Stimulated activated CD8-positive, alpha-beta memory T cell treated with anti-CD3 and anti-CD28 coated beads, Interleukin-4, amount 100 ng/mL, for 4 hours (primary cell): Measurements from ENCODE around the gene SS18L1.

Experiments
- DNase-seq, 2 donors: peaks; one replicate each; pipeline ENCODE4 v3.0.0-alpha.2; 2020; ENCODE audit warnings: low read depth in 2 of 2, low spot score in 1 of 2

Gene SS18L1

DNA sequence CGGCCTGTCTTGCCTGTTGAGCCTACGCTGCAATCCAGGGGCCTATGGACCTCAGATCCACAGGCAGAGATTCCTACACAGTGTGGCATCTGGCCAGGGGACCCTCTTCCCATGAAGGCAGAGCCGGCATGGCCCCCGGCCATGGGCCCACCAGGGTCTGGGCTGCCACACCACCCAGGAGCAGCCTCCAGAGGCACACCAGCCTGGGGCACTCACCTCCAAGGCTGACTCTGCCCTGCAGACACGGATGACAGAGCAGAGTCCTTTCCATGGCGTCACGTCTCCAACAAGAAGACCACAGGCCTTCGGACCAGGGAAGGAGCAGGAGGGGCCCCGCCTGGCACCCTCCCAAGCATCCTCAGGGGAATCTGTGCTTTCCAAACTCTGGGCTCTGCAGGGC, 80.0 kb downstream of the SS18L1 start:
- DNase-seq = no peak

GRCh38 chr20:62224113-62224855, 80.7 kb downstream of the SS18L1 start:
- DNase-seq = no peak

DNA sequence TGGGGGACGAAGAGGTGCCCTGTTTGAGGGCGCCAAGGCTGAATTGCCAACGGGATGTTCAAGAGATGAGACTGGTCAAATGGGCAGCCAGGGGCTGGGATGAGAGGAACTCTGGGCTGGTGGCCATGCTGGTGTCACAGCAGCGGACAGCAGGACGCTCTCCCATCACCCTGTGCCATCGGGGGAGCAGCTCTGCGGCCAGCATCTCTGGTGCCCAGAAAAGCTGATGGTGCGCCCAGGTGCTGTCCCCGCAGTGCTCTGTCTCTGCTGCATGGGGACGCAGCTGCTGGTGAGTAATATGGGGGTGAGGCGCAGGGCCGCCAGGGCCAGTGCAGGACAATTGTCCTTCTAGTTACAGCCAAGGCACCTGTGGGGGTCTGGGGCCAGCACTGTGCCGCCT, 81.5 kb downstream of the SS18L1 start:
- DNase-seq = no peak

DNA sequence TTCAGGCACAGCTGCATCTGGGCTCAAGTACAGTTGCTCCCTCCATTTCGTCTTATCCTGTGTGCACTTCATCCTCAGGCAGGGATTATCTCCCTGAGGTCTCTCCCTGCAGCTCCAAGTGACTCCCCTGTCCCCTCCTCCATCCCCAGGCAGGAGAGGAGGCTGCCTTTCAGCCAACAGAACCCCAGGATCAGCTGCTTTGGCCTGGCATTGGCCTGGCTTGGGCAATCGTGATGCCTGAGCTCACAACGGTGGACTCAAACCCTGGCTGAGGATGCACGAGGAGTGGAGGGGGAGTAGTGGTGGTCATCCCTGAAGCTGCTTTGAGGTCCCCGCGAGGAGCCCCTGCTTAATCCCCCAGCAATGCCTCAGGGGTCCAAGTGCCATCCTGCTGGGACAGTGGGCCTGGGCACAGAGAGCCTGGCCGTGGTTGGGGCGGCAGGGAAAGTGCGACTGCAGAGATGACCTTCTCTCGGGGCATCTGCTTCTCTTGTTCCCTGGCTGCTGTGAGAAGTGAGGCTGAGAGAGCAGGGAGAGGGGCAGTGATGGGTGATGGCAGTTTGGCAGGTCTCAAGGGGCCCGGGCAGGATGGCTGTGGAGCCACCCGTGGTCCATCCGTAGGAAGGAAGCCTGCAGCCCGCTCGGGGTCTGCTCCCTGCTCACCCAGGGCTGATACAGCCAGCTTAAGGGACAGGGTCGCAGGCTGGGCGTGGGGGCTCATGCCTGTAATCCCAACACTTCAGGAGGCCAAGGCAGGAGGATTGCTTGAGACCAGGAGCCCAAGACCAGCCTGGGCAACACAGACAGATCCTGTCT, 82.5 kb downstream of the SS18L1 start:
- DNase-seq = no peak

- no peak for DNase-seq
These were observed 83.4 kb downstream of the SS18L1 start for GRCh38 chr20:62226707-62227590.

DNA sequence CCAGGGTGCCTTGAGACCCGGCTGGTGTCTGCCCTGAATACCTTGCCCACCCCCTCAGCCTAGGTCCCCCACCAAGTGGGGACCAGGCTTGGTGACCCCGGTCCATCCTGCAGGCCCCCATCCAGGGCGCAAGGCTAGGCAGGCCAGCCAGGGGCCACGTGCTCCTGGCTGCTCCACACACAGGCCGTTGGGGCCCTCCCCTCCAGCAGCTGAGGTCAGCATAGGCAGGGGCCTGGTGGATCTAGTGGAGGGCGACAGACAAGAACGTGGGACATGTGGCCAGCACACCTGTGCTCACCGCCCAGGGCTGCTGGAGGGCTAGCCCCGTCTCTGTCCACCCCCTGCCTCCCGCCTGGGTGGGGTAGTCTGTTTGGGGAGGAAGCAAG, 84.0 kb downstream of the SS18L1 start:
- DNase-seq = no peak

DNA sequence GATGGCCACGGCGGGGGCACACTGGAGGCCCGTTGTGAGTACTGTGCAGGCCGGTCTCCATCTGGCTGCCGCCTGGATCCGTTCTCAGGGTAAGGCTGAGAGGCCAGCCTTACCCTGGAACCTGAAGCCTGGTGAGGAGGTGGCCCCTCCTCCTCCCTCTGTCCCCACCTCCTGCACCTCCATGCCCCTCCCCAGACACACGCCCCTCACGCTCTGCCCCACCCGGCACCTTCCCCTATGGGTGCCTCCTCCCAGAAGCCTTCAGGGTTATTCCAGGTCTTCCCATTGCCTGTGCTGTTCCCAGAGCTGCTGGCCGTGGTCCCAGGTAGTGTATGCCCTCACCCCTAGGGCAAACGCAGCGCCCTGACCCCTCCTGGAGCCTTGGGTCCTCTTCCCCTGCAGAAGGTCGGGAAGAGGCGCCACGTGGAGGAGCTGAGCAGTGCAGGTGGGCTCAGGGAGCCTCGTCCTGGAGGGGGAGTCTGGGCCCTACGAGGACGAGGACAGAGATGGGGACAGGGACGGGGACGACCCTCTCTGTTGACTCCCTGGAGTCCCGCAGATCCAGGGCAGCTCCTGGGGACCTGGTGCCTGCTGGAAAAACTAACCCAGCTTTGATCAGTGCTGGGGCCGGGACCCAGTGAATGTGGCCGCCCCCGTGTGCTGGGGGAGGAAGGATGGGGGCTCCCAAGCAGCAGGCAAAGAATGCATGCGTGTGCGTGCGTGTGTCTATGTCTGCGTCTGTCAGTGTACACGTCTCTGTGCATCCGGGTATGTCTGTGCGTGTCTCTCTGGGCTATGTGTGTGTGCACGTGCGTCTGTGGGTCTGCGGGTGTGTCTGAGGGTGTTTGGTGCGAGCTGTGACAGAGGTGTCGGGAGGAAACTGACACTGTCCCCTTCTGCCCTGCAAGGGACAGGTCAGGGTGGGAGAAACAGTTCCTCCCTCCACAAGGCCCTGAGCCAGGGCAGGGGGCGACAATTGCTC, 84.7 kb downstream of the SS18L1 start:
- DNase-seq = no peak

DNA sequence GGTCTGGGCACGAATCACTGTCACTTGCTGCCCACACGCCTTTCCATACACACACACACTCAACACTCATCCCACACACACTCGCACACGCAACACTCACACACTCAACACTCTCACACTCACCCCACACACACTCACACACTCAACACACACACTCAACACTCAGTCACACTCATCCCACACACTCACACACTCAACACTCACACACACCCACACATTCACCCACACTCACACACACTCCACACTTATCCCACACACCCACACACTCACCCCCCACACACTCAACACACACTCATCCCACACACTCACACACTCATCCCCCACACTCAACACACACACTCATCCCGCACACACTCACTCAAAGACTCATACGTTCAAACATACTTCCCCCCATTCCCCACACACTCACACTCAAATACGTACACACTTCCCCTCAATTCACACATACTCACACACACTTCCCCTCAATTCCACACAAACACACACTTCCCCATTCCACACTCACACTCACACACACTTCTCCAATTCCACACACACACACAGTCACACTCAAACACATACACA, 85.5 kb downstream of the SS18L1 start:
- DNase-seq = no peak

- DNase-seq = no peak
These were observed 86.1 kb downstream of the SS18L1 start for GRCh38 chr20:62229667-62230066.

- DNase-seq = no peak
These were observed 86.7 kb downstream of the SS18L1 start for GRCh38 chr20:62230276-62230675.

- DNase-seq = no peak
These were observed 87.1 kb downstream of the SS18L1 start for GRCh38 chr20:62230696-62231095.

GRCh38 chr20:62231292-62231691, 87.7 kb downstream of the SS18L1 start:
- no peak for DNase-seq
